CMK (cell line): Measurements from ENCODE around the gene ZGRF1.
"Not testable (repeated sequence)": the region's sequence is repeated elsewhere in the genome, so short reads cannot be mapped to it uniquely, and the experiment has no call there.

Experiments
- DNase-seq: peaks from one replicate; pipeline ENCODE4 v3.0.0-alpha.2; 2010; ENCODE audit warnings: low read depth

Gene ZGRF1

DNA sequence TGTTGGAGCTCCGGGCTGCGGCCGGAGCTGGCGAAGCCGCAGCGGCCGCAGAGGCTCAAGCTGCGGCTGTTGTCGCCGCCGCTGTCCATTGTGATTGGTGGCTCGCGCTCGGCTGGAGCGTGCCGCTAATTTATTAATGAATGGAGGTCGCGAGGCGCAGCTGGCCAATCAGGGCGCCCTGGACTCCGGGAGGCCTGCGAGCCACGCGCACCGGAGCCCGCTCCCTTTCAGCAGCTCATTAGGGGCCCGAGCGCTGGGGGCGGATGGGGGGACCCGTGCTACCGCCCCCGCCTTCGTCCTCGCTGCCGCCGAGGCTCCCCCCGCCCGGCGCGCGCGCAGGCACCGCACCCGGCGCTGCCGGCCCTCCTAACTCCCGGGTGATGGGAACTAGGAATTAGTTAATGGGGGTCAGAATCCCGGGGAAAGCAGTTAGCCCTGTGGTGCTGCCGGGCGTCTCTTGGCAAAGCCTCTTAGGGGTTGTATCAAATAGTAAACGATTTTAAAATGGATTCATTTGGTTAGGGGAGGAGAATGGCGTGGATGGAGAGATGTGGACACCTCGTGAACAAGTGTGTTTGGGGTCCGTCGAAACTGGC, 120.1 kb downstream of the ZGRF1 start:
- no peak for DNase-seq

DNA sequence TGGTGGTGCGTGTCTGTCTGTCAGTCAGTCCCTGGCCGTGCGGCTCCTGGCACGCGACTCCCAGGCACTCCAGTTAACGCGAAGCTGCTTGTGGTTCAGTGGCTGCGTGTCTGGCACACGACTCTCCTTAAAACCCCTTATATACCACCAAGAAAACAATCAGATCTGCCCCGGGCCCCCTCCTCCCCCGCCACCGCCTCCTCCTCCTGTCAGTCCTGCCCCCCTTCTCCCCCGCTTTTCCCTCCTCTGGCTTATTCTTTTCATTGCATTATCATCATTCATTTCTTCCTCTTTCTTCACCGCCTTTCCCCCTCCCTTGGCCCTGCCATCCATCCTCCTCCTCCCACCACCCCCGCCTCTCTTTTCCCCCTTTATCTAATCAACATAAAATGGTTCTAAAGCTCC, 120.6 kb downstream of the ZGRF1 start, which contains the start of gene NEUROG2:
Gene NEUROG2, minus strand, starts transcription at position 115 of the 405 bp plus-strand sequence. CDS start 705 bp downstream, outside the sequence.
- no peak for DNase-seq

- DNase-seq: no peak
These were observed 121.3 kb downstream of the ZGRF1 start for GRCh38 chr4:112515198-112516065.

GRCh38 chr4:112514647-112515197, 122.0 kb downstream of the ZGRF1 start:
- DNase-seq: no peak

DNA sequence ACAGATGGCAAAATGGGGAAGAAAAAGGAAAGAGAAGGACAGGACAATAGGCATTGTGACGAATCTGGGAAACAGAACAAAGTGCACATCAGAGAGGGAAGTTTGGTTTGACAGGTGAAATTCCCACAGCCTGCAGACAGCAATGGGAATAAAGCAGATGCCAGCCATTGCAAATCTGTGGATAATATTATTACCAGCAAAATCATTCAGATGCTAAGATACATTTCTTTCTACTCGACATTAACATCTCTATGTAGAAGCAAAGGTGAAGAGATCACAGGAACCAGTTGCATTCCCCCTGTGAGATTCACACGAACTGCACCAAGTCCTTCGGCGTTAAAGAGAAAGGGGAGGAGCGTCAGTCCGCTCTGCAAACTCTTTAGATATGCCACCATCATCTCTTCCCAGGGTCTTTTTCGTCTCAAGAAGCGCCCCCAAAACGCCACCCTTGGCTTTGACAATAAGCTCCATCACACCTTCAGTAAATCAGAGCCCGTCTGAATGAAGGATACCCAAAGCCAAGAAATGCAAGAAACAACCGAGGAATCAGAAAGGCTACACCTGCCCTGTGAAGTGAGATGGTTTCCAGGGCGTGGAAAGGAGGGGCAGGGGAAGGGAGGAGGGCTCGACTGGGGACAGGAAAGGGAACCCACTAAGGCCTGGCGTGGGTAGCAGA, 122.6 kb downstream of the ZGRF1 start:
- DNase-seq: no peak

- no peak for DNase-seq
These were observed 124.9 kb downstream of the ZGRF1 start for GRCh38 chr4:112511803-112512118.

DNA sequence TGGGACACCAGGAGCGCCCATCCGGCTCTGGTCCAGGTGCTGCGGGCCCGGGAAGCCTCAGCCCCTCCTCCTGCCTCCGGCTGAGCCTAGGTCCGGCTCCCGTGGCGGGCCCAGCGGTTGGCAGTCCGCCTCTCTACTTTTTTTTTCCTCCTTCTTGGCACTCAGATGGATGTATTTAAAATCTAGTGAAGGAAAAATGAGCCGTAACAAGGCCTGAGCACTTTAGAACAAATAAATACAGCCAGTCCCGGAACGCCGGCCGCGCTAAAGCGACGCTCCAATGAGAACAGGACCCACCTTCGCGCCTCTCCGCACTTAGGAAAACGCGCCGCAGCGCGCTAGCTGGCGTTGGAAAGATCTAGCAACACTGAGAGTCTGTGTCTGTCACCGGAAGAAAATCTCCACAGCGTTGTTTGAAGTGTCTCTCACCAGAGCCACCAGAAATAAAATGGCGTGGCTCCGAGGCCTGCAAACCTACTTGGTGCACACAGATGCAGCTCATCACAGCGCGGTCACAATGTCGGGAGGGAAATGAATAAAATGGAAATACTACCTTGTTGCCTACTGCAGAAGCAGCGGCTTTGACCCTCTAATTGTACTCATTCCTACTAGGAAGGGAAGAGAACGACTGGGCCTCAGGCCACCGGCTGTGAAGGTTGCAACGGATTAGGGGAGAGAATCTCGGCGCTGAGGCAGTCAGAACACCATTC, 125.5 kb downstream of the ZGRF1 start:
- DNase-seq: no peak

- no peak for DNase-seq
These were observed 126.2 kb downstream of the ZGRF1 start for GRCh38 chr4:112510291-112511092.

DNA sequence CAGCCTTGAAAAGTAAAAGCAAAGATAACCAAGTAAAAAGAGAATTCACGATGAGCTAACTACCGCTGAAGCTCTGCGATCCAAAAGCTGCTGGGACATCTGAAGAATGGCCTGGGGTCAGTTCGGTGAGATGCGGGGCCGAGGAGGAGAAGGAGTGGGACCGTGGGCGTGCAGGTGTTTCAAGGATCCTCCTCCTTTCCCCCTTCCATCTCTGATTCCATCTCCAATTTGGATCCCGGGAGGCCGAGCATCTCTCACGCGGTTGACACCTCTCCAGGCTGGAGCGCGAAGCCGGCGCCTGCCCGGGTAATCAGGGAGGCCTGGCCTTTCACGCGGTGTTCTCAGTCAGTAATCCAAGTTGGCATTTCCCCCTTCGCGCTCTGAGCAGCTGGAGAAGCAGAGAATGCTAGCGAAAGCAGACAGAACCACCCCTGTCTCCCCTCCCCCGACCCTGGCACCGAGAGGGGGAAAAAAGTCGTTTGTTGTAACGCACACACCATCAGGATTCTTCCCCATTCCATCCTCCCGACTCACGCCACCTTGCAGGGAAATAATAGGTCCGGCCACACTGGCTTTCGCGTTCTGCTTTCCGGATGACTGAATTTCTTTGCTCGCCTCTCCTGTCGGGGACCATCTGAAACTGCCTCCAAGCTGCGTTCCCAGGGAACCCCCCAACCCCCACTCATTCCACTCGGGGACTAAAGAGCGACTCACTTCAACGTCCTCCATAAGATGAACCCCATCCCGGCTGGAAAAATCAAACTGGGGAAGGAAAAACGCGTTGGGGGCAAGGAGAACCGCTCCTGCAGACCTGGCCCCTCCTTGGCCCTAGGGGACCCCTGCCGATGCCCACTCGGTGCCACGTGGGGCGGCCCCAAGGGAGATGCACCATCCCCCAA, 127.2 kb downstream of the ZGRF1 start:
- DNase-seq: no peak

DNA sequence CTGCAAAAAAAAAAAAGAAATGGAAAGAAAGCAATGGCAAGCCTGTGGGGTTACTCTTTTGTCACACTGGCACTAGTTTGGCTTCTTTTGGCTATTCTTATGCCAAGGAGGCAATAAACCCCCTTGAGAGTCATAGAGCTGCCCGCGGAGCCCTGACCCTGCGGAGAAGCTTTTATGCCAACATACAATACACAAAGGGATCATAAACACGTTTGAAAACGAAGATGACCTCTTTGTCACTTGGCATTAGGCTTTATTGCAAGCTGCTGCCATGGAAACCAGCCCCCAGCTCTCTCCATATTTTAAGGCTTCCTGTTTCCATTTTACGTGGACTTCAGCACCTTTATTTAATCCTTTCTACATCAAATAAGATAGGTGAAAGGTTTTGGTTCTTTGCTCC, 128.4 kb downstream of the ZGRF1 start:
- no peak for DNase-seq

DNA sequence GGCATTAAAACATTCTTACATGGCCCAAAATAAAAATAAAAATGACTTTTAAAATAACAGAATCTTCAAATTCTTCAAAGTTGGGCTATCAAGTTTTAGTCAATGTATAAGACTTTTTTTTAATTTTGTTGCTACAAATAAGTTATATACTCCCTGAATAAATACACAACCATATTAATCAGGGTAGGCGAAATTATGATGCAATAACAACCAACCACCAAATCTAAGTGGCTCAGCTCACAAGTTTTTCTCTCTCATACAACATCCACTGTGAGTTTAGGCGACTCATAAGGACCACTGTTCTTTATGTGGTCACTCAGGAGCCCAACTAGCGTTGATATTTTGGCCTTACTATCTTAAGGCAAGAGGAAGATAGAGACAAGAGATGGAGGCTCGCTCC, 131.9 kb downstream of the ZGRF1 start:
- no peak for DNase-seq

DNA sequence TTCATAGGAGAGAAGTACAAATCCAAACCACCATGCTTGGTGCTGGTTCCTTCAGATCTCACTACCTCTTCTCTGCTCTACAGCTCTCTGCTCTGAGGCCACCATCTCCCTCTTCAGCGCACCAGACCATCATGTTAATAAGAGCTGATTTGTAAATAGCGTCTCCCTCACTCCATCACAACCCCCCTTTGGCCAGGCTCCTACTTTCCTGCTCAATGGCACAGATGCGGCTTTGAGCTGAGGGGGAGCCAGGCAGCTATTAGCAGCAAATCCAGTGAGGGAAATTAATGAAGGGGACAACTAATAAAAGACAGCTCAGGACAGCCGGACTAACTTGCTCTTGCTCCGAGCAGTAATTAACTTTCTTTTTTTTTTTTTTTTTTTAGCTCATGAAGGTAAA, 133.8 kb downstream of the ZGRF1 start:
- no peak for DNase-seq

- no peak for DNase-seq
These were observed 144.4 kb downstream of the ZGRF1 start for GRCh38 chr4:112492321-112492720.

DNA sequence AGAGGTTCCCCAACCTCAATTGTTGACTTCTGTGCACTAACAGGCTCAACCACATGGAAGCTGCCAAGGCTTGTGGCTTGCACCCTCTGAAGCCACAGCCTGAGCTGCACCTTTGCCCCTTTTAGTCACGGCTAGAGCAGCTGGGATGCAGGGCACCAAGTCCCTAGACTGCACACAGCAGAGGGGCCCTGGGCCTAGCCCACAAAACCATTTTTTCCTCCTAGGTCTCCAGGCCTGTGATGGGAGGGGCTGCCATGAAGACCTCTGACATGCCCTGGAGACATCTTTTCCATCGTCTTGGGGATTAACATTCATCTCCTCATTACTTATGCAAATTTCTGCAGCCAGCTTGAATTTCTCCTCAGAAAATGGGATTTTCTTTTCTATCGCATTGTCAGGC, 145.9 kb downstream of the ZGRF1 start:
- DNase-seq: not testable (repeated sequence)
